Tibial artery (tissue), 4 donors: Measurements from ENCODE around the gene TMC8.

ENCODE experiments used
- DNase-seq, 2 donors: peaks; one replicate each; pipeline ENCODE4 v3.0.0-alpha.2; 2019
- H3K27ac ChIP-seq, 2 donors: fragments of 200-600 bp; sonication (generic) in 1 of 2; 1 replicate in 1 of 2; 2 replicates in 1 of 2; pipeline ENCODE4 v1.5.1; 2018 to 2019; ENCODE audit warnings: mild to moderate bottlenecking in 1 of 2
- H3K27me3 ChIP-seq, 2 donors: fragments of 200-600 bp; sonication (generic) in 1 of 2; one replicate each; pipeline versions ENCODE4 v1.5.1 to v1.6.0; 2016 to 2019
- H3K36me3 ChIP-seq, 3 donors: fragments of 200-600 bp; sonication (generic) in 2 of 3; one replicate each; pipeline ENCODE4 v1.5.1; 2016 to 2019; ENCODE audit warnings: mild to moderate bottlenecking in 2 of 3
- H3K4me1 ChIP-seq, 4 donors: fragments of 200-600 bp; sonication (generic) in 2 of 4; 1 replicate in 3 of 4; 2 replicates in 1 of 4; pipeline ENCODE4 v1.5.1; 2016 to 2019
- H3K4me3 ChIP-seq, 2 donors: fragments of 200-600 bp; sonication (generic) in 1 of 2; 1 replicate in 1 of 2; 2 replicates in 1 of 2; pipeline ENCODE4 v1.5.1; 2018 to 2019; ENCODE audit warnings: mild to moderate bottlenecking in 2 of 2
- H3K9me3 ChIP-seq, 3 donors: fragments of 200-600 bp; sonication (generic) in 1 of 3; one replicate each; pipeline ENCODE4 v1.5.1; 2016 to 2019
- intact Hi-C: fragments of 100-400 bp; cut with DNase I; formaldehyde crosslinking; loops from one replicate; pipeline ENCODE4 v1.15.0; 2023; ENCODE audit warnings: low total_unique reads
- TF ChIP-seq, protein P1 (sequence below), 2 experiments: fragments of 200-600 bp in 1 of 2; fragments of 450-650 bp in 1 of 2; IDR thresholded peaks; one replicate each; pipeline ENCODE4 v1.5.1; 2017 to 2019; ENCODE audit warnings: antibody characterized with exemption in 2 of 2, mild to moderate bottlenecking in 1 of 2, moderate library complexity in 1 of 2

TMC8 gene

DNA sequence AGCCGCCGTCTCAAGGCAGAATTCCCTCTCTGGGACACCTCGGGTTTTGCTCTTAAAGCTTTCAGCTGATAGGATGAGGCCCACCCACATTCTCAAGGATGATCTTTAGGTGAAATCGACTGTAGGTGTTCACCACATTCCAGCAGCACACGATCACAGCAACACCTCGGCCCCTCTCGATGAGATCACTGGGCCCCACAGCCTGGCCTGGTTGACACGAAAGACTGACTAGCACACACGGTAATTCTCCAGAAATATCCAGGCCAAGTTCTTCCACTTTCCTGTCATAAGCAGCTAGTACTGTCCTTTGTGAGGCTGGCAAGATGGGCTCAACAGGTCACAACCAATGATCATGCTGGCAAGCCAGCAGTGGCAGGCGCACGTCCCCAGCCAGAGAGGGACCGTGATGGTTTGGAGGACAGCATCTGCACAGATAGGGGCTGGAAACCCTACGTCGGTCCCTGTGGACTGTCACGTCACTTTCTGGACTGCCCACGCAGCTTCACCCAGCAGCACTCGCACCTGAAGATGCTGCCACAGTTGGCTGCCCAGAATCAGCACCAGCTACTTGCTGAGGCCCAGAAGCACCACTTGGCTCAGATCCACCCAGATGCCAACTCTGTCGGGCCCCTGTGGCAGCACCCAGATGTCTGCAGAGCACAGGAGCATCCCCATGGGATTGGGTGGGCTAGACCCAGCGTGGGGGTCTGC lies 19.4 kb upstream of the TMC8 start:
- Histone ChIP-seq H3K4me3 (no peak overlapping the region), H3K4me1 (peaks cover 0 to 5% (median 2%) of the 10 kb centered on the region in 4 donors), H3K36me3 (peaks cover 0 to 22% (median 0%) of the 10 kb centered on the region in 3 donors), H3K27ac (no peak overlapping the region), H3K9me3 (no peaks in the 10 kb centered on the region), H3K27me3 (peaks cover 0 to 29% of the 10 kb centered on the region in 2 donors)
- DNase-seq = peak in 1 of 2 donors; percentile 63
- TF ChIP-seq, protein P1, sequence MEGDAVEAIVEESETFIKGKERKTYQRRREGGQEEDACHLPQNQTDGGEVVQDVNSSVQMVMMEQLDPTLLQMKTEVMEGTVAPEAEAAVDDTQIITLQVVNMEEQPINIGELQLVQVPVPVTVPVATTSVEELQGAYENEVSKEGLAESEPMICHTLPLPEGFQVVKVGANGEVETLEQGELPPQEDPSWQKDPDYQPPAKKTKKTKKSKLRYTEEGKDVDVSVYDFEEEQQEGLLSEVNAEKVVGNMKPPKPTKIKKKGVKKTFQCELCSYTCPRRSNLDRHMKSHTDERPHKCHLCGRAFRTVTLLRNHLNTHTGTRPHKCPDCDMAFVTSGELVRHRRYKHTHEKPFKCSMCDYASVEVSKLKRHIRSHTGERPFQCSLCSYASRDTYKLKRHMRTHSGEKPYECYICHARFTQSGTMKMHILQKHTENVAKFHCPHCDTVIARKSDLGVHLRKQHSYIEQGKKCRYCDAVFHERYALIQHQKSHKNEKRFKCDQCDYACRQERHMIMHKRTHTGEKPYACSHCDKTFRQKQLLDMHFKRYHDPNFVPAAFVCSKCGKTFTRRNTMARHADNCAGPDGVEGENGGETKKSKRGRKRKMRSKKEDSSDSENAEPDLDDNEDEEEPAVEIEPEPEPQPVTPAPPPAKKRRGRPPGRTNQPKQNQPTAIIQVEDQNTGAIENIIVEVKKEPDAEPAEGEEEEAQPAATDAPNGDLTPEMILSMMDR (IDR thresholded peaks at IDR 0.05) = no peak
- intact Hi-C loops = no loop called here

DNA sequence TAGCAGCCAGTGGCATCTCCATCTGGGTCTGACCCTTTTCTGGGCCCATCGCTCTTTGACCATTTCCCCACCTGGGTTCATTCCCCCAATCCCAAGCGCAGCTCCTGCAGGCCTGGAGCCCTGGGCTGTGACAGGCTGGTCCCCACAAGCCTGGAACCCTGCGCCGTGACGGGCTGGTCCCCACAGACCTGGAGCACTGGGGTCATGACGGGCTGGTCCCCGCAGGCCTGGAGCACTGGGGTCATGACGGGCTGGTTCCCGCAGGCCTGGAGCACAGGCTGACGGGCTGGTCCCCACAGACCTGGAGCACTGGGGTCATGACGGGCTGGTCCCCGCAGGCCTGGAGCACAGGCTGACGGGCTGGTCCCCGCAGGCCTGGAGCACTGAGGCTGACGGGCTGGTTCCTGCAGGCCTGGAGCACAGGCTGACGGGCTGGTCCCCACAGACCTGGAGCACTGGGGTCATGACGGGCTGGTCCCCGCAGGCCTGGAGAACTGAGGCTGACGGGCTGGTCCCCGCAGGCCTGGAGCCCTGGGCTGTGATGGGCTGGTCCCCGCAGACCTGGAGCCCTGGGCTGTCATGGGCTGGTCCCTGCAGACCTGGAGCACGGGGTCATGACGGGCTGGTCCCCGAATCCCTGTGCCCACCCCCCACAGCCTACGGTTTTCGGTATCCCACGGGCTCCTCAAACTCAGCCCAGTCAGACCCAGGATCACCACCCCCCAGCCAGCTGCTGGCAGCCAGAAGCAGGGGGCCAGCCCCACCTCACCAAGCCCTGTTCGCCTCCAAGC lies 18.6 kb upstream of the TMC8 start:
- no peaks in the 10 kb centered on the region for H3K9me3 ChIP-seq
- peak in 1 of 2 donors; percentile 62 for DNase-seq
- H3K4me3 ChIP-seq = no peak overlapping the region
- intact Hi-C loops = loop anchor here (2.0 kb wide), 2 partner anchors 65 to 137 kb away; no protein-coding TSS in a partner anchor
- no peak overlapping the region for H3K27ac ChIP-seq
- H3K4me1 ChIP-seq = peaks cover 0 to 5% (median 2%) of the 10 kb centered on the region in 4 donors
- TF ChIP-seq, protein P1 (IDR thresholded peaks at IDR 0.05) = no peak
- H3K36me3 ChIP-seq = peaks cover 0 to 22% (median 0%) of the 10 kb centered on the region in 3 donors
- peaks cover 0 to 29% of the 10 kb centered on the region in 2 donors for H3K27me3 ChIP-seq

DNA sequence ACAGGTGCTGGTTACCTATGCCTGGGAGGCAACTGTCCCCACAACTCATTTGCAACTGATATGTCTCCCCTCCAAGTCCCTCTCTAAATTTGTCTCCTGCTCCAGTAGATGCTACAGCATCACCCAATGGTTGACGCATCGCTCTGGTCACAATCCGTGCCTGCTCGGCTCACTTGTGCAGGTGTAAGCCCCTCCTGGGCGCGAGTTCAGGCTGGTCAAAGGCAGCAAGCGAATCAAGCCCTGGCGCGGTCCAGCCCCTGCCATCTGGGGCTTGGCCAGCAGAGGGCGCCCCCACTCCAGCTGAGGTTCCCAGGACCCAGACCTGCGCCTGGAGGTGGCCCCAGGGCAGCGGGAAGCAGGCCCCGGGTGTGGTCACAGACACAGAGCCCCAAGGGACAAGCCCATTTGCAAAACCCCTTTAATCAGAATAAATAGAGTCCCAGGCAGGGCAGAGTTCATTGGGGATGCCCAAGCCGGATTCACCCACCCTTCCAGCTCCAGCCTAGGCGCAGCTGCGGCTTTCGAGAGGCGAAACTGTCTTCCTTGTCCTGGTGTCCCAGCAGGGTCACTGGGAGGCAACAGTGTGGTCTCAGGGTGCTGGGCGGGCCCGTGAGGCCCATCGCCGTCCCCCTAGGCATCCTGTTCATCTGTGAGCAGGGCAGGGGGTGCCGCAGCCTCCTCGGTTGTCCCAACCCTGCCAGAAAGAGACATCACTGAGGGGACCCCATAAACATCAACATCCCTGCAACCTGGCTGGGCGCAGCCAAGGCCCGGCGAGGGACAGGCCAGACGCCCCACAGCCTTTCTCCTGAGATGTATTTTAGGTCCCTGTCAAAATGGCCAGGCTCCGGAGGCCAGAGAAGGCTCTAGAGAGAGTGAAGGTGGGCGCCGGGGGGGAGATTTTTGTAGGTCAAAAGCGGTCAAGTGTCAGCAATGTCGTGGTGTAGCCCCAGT lies 17.8 kb upstream of the TMC8 start:
- H3K27me3 ChIP-seq = peaks cover 0 to 34% of the 10 kb centered on the region in 2 donors
- H3K27ac ChIP-seq = no peak overlapping the region
- no peak overlapping the region for H3K4me3 ChIP-seq
- H3K36me3 ChIP-seq = peaks cover 0 to 20% (median 0%) of the 10 kb centered on the region in 3 donors
- H3K4me1 ChIP-seq = peaks cover 0 to 8% (median 2%) of the 10 kb centered on the region in 4 donors
- intact Hi-C loops = loop anchor here (2.0 kb wide), 2 partner anchors 64 to 136 kb away; no protein-coding TSS in a partner anchor
- peak; percentile 61 to 81 for DNase-seq
- H3K9me3 ChIP-seq = no peaks in the 10 kb centered on the region
- TF ChIP-seq, protein P1 (IDR thresholded peaks at IDR 0.05) = peak; percentile 95 to 99

DNA sequence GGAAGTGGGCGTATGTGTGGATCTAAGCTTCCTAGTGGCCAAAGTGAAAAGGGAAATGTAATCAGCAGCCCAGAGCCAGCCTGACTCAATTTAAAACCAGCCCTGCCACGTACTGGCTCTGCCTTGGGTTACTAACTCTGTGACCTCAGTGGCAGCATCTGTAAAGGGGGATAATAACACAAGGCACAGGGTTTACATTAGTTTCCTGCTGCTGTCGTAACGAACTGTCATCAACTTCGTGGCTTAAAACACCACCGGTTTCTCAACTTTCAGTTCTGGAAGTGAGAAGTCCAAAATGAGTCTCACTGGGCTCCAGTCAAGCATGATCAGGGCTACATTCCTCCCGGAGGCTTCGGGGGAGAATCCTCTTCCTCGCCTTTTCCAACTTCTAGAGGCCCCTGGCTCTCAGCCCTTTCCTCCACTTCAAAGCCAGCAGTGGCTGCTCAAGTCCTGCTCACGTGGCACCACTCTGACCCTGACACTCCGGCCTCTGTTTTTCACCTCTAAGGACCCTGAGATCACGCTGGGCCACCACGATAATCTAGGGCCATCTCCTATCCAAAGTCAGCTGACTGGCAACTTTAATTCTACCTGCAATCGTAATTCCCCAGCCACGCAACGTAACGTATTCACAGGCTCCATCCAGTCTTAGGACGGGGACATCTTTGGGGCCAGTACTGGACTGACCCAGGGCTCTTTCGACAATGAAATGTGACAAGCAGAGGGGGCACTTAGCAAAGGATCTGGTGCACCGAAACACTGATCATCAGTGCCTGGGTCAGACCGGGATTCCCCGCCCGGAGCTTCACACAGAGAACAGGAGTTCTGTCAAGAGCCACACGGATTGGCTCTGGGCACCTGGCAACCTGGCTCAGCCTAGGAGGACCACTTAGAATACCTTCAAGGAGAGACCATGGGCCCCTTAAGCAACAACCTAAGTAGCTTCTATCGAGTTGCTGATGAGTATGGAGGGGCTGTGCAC lies 16.5 kb upstream of the TMC8 start:
- Histone ChIP-seq H3K4me1 (peaks cover 0 to 10% (median 2%) of the 10 kb centered on the region in 4 donors), H3K27ac (no peak overlapping the region), H3K36me3 (peaks cover 0 to 15% (median 0%) of the 10 kb centered on the region in 3 donors), H3K4me3 (no peak overlapping the region), H3K9me3 (no peaks in the 10 kb centered on the region), H3K27me3 (peaks cover 0 to 40% of the 10 kb centered on the region in 2 donors)
- intact Hi-C loops = loop anchor here (2.0 kb wide), 2 partner anchors 63 to 135 kb away; no protein-coding TSS in a partner anchor
- TF ChIP-seq, protein P1 (IDR thresholded peaks at IDR 0.05) = no peak
- DNase-seq = no peak
